GM19035 (cell line): ENCODE results near the gene PDE4D.
A peak's percentile ranks its signal among the peaks of the same experiment; 100 is the strongest.

Experiments used
- ATAC-seq: cut with Tn5 transposase; IDR thresholded peaks from one replicate; pipeline ENCODE4 v1.9.1; 2021; ENCODE audit not compliant: unreplicated experiment

PDE4D gene

GRCh38 chr5:59169081-59169767 is 724.3 kb downstream of the PDE4D start:
- no peak for ATAC-seq

GRCh38 chr5:59168067-59168466 is 725.5 kb downstream of the PDE4D start:
- no peak for ATAC-seq

- no peak for ATAC-seq
These were observed 729.3 kb downstream of the PDE4D start for GRCh38 chr5:59164041-59164830.

GRCh38 chr5:59161221-59162105 is 732.1 kb downstream of the PDE4D start:
- no peak for ATAC-seq

- no peak for ATAC-seq
These were observed 734.7 kb downstream of the PDE4D start for GRCh38 chr5:59158637-59159391.

GRCh38 chr5:59158165-59158564 is 735.4 kb downstream of the PDE4D start:
- no peak for ATAC-seq

- ATAC-seq = no peak
These were observed 736.5 kb downstream of the PDE4D start for GRCh38 chr5:59157068-59157467.

GRCh38 chr5:59152701-59153245 is 740.8 kb downstream of the PDE4D start:
- ATAC-seq = no peak

- no peak for ATAC-seq
These were observed 742.2 kb downstream of the PDE4D start for GRCh38 chr5:59151162-59151889.

GRCh38 chr5:59149827-59150226 is 743.7 kb downstream of the PDE4D start:
- no peak for ATAC-seq

GRCh38 chr5:59149271-59149670 is 744.3 kb downstream of the PDE4D start:
- ATAC-seq = no peak

- no peak for ATAC-seq
These were observed 746.8 kb downstream of the PDE4D start for GRCh38 chr5:59146729-59147128.

- peak; percentile 99 for ATAC-seq
These were observed 749.6 kb downstream of the PDE4D start for GRCh38 chr5:59143926-59144333.

- ATAC-seq = no peak
These were observed 750.6 kb downstream of the PDE4D start for GRCh38 chr5:59142927-59143326.

GRCh38 chr5:59142138-59142537 is 751.4 kb downstream of the PDE4D start:
- no peak for ATAC-seq

- ATAC-seq = no peak
These were observed 753.4 kb downstream of the PDE4D start for GRCh38 chr5:59140133-59140532.

GRCh38 chr5:59139695-59140094 is 753.8 kb downstream of the PDE4D start:
- no peak for ATAC-seq

GRCh38 chr5:59138509-59138908 is 755.0 kb downstream of the PDE4D start:
- ATAC-seq = no peak

GRCh38 chr5:59137846-59138245 is 755.7 kb downstream of the PDE4D start:
- no peak for ATAC-seq

GRCh38 chr5:59136549-59136948 is 757.0 kb downstream of the PDE4D start:
- no peak for ATAC-seq
